ENCODE results near the gene LTK.

The LTK gene

DNA sequence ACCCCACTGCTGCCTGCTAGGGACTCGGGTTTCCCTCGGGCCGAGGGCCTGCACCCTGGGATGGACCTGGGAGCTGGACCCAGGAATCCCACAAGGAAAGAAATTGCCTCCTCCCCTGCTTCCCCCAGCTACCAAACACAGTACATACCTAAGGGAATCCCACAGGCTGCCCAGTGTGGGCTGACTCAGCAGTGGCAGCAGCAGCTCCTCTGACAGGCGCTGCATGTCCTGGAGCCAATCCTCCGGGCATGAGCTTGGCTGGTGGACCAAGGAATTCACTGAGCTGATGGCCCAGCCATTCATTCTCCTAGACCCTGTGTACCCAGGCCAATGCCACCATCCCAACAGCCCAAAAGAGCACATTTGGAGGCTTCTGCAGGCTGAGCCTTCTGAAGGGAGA, 9.5 kb upstream of the LTK start:
- DNase-seq: no peak

DNA sequence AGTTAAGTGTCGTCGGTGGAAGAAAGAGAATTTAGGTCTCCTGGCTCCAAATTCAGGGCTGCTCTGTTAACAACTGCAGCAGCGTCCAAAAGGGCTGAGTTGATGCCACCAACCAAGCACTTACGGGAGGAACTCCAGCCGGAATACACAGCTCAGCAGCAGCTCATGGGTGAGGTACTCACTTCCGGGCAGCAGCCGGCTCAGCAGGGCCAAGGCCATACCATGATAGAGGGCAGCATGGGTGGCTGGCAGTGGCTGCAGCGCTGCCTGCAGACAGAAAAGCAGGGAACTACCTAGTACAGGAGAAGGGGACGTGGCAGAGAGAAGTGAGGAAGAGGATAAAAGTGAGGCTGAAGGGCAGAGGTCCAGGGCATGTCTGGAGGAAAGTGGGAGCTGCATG, 8.0 kb upstream of the LTK start:
- no peak for DNase-seq

DNA sequence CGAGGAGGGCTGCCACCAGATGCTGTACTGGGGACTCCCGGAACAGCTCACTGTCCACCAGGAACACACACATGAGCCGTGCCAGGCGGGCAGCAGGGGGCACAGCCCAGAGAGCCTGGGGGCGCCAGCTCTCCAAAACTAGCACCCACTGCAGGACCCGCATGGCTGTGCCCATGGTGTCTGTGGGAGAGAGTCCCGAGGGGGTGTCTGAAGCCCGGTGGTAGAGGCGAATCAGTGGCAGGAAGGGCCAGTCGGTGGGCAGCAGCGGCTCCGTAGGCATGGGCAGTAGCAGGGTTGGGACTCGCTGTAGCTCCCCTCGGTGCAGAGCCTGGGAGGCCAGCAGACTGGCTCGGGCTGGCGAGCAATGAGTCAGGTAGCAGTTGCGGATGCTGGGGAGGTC, 7.0 kb upstream of the LTK start:
- no peak for DNase-seq

DNA sequence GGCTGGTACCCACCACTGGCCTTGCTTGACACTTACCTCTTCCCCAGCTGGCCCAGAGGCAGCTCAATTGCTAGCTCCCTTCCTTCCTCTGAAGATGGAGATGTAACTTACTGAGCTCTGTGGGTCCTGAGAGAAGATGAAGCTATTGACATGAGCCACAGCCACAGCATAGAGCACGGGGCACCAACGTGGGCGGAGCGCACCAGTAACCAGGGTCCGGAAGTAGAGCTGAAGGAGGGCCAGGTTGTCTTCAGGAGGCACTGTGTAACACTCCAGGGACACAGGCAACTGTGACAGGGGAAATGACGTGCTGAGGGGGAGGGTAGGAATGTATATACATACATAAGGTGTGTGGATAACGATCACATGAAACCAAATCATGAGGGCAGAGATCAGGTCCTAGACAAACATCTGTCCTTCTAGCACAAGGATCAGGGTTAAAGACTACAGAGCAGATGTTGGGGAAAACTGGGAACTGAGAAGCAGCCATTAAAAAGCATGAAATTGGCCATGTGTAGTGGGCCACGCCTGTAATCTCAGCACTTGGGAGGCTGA, 4.3 kb upstream of the LTK start:
- DNase-seq: no peak

DNA sequence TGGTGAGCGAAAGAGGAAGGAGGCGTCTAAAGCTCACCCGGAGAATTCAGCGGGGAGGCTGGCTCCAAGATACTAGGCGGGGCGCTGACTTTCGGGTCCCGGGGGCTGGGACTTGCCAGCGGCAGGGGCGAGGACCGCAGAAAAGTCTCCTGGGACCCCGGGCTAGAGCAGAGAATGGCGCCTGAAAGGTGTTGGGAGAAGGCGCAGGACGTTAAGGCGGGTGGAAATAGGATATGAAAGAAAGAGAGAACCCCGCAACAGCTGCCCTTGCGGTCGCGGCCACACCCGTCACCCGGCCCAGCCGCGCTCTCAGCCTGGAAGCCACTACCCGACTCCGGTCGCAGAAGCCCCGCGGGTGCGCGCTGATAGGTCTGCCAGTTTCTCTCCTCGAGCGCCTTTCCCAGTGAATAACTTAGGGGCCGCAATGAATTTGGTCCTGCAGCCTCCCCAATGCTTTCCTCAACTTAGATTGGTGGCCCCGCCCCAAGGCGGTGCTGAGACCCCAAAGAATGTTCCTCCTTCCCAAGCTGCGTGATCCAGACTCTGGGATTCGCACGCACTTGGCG, 604 bp downstream of the LTK start:
- DNase-seq: no peak

DNA sequence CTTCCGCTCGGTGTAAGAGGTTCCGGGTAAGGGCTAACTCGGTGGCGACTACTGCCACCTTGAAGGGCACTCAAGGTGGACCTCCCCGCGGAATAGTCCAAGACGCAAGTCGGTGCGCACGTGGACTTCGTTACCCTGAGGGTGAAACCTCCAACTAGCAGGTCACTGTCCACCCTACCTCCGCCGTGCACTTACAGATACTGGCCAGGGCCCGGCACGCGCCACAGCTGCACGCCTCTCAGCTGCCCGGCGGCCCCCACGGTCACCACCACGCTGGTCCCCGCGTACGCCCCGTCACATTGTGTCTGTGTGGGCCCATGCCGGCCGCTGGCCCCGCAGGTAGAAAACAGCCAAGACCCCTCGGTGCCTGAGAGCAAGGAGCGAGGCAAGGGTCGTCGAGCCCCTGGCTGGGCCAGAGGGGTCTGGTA, 1.1 kb downstream of the LTK start:
- no peak for DNase-seq

DNA sequence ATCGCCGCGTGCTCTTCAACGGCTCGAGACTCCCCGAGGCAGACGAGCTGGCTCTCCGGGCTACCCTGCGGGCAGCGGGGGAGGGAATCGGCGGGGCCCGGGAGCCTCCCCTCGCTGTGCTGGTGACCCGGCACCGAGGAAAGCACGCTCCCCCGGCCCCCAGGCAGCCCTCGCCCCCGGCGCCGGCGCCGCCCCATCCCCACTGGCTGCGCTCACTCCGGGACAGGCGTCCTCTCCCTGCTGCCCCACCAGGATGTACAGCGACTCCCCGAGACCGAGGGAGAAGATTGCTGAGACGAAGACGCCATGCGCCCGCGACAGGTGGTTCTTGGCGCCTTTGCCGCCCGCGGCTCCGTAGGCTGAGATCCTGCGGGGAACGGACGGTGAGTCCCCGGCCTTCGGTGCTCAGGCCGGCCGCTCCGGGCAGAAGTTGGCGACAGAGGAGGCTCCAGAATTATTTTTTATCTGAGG, 1.7 kb downstream of the LTK start:
- DNase-seq: no peak

DNA sequence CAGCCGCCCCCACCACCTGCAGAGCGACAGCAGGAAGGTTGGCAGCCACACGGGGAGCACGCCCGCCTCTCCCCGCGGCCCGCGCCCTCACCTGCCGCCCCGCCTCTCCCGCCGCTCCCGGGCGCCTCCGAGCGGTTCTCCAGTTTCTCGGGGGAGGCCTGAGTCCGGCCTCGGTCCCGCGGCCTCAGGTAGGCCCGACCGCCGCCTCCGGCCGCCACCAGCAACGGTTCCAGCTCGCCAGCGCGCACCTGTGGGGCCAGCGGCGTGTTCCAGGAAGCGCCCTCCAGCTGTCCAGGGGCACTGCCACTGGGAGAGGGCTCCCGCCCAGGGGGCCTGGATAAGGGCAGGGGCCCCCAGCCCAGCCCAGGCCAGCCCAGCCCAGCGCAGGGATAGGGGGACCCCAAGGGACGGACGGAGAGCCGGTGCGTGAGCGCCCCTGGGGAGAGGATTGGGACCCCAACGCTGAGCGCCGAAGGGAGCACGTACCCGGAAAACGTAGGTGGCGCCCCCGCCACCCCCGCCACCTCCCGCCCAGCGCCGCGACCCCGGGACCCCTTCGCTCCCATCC, 2.2 kb downstream of the LTK start:
- DNase-seq: no peak

DNA sequence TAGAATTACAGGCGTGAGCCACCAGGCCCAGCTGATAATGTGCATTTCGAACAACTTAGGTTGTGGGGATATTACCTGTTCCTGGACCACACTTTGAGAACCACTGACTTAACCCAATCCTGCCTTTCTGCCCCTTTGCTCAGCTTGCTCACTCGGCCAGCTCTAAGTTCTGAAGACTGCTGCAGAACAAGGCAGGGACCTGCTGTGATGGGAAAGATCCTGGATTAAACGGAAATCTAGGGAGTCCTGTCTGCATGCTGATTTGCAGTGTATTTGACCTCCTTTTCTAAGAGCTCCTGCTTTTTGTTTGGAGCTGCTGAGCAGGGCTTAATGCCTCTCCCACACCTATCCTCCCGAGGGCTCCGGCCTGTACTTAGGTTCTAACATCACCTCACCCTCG, 2.9 kb downstream of the LTK start:
- DNase-seq: no peak

DNA sequence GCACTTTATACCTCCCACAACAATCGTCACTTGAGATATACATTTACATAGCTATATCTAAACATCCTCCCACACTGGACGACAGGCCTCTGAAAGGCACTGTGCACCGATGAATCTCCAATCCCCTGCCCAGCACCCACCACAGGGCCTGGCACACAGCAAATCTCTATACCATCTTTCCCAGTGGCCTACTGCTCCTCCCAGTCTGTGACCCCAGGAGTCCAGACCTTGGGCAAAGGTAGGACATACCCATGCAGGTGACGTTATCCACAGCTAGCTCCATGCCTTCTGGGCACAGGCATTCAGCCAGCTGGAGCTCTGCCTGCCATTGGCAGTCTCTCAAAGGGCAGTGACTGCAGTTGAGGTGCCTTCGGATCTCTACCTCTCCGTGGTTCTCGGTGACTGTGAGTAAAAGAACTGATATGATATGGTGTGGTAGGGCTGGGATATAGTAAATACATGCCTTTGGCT, 5.8 kb downstream of the LTK start:
- DNase-seq: no peak

DNA sequence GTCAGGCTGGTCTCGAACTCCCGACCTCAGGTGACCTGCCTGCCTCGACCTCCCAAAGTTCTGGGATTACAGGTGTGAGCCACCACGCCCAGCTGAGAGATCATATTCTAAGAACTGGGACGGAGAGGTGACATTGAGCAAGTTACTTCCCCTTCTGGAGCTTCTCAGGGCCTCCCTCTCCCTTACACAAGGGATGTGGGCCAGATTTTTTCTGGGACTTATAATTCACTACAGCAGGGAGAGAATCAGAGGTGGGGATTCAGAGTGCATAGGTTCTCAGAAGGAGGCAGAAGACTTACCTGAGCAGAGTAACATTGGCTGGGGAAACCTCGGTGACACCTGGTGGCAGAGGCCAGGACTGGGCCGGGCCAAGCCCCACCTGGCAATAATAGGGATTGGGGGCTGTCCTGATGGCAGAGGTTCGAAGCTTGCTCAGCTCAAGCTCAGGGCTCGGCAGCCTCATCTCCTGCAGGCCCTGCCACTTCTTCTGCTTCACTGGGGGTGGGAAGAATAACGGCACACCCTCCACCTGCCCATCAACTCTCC, 6.8 kb downstream of the LTK start:
- no peak for DNase-seq

DNA sequence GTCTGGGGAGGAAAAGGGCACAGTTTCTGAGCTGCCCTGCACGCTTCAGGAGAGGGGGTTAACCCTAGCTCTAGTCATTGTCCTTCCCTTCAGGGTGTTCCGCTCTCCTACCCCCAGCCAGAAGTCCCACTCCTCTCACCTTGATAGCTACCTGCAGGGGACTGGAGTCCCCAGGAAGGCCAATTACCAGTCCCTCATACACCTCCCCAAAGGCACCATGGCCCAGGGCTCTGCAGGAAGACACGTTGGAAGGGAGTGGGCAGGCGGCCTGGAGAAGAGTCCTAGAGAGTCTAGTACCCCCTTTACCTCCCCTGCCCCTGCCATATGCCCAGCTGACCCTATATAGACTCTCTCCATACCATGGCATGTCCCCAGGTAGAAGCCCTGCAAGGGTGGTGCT, 7.9 kb downstream of the LTK start:
- no peak for DNase-seq

DNA sequence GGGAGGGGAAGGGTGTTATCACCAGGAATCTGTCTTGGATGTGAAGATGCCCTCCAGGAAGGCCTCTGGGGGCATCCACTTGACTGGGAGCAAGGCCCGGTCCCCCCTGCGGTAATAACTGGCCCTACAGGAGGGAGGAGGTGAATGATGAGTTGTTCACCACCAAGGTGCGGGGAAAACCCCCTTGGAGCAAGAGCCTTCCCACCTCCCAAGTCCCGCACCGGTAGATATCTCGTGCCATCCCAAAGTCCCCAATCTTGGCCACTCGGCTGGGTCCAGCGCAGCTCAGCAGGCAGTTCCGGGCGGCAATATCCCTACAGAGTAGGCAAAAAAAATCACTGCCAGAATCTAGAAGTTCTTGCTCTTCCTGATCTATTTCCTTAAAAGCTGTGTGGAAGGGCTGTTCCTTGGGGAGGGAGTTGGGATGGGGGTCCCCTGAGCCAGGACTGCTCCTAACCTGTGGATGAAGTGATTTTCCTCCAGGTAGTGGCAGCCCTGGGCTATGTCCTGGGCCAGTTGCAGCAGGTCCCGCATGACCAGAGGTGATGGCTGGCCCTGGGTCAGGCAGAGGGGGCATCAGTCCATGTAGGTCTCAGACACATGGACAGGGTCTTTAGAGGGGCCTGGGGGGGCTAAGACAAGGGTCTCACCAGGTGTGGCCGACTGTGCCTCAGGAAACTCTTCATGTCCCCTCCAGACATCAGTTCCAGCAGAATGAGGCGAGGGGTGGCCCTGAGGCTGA, 8.7 kb downstream of the LTK start:
- no peak for DNase-seq

DNA sequence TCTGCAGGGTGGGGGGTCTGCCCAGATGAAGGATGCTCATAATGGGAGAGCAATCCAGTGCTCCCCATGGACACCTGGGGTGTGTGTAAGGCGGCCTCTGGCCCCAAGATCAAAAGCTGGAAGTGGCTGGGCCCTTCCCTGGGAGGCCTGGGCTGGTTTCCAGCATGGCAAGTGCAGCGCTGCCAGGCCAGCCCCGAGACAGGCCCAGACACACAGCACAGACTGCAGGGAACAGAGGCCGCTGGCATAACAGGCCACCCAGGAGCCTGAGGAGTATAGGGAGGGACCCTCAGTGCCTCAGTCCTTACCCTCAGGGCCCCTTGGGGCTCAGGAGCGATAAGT, 10.0 kb downstream of the LTK start:
- DNase-seq: no peak

DNA sequence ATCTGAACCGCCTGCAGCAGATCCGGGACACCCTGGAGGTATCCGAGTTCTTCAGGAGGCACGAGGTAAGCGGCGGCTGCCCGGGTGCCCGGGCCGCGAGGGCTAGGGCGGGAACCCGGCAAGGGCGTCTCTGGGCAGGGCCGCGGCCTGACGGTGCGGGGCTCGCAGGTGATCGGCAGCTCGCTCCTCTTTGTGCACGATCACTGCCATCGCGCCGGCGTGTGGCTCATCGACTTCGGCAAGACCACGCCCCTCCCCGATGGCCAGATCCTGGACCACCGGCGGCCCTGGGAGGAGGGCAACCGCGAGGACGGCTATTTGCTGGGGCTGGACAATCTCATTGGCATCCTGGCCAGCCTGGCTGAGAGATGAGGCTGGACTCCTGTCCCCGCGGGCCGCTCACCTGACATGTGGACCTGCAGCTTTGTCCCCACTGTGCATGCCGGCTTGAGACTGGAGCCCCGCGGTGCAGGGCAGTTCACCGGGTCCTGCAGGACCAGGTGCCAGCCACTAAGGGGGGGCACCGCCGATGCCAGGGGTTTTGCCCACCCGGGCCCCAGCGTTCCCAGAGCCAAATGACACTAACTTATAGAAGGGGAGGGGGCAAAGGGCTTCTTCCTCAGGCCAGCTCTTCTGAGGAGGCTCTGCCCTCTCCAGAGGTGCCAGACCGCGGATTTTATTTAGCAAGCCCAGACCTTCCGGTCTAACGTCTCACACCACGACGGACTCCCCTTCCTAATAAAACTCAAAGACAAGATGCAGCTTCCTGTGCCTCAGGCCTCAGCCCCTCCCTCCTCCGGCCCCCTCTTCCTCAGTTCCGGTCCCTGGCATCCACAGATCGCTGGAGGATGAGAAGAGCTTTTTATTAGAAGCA, 10.6 kb downstream of the LTK start:
- no peak for DNase-seq

DNA sequence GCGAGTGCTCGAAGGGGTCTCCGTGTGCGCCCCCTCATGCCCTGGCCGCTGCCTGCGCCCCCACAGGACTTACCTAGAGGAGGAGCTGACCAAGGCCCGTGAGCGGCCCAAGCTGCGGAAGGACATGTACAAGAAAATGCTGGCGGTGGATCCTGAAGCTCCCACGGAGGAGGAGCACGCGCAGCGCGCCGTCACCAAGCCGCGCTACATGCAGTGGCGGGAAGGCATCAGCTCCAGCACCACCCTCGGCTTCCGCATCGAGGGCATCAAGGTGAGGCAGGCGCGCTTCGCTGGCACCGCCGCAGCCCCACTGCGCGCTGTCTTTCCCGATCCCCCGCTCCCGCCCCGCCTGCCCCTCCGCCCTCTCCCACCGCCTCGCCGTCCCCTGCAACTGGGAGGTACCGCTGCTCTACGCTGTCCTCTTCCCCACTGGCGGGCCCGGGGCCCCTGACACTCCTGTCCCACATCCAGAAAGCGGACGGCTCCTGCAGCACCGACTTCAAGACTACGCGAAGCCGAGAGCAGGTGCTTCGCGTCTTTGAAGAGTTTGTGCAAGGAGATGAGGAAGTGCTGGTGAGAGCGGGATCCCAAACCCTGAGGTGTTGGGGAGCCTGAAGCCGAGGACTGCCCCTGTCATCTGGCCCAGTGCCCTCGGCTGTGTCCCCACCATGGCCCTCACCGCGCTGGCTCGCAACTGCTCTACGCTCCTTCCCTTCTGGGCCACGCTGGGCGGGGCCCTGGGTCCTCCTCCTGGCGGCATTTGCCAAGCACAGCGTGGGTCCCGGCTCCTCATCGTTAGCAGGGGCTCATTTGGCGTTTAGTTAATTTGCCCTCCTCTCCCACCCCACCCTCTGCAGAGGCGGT, 11.5 kb downstream of the LTK start:
- DNase-seq: no peak

DNA sequence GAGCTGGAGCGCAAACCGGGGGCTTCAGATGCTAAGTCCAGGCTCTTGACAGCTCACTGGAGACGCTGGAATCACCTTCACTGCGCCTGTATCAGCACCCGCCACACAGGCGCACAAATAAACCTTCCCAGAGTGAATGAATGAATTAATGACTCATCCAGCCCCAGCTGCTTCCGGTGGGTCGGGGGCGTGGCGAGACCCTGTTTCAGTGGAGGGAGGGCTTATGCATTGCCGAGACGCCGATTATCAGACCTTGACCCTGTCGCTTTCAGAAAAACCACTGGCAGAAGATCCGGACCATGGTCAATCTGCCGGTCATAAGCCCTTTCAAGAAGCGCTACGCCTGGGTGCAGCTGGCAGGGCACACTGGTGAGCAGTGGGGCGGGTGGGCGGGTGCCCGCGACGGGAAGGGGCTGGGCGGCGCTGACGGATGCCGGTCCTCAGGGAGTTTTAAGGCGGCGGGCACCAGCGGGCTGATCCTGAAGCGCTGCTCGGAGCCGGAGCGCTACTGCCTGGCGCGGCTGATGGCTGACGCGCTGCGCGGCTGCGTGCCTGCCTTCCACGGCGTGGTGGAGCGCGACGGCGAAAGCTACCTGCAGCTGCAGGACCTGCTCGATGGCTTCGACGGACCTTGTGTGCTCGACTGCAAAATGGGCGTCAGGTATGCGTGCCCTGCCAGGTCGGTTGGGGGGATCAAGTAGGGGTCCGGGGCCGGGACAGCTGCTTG, 12.3 kb downstream of the LTK start:
- DNase-seq: no peak

DNA sequence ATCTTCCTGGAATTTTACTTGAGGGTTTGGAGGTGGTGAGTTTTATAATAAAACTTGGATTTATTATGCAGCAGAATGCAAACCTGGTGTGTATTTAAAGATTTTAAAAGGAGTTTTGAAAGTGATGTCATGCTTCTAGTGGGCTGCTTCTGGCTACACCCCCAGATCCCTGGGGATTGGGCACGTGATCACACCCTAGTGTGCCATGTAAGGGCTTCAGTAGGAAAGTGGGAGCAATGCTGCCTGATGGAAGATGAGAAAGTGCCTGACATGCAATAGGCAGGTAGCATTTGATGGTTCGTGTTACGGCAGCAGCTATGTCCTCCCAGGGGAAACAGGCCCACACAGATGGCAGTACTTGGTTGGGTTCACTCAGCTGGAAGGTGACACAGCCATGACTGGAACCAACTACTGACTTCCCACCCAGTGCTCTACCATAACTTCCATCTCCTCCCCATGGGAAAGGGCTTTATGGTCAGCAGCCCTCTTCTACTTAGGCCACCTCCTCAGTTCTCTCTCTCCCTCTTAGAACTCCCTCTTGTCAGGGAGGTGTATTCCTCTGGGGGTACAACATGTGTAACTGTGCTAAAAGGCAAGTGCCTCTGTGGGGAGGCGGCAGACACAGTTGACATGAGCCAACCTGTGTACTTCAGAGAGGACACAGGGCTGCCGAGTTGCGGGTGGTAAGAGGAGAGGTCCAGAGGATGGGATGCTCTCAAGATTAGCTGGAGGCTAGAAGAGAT, 14.3 kb downstream of the LTK start:
- DNase-seq: no peak

DNA sequence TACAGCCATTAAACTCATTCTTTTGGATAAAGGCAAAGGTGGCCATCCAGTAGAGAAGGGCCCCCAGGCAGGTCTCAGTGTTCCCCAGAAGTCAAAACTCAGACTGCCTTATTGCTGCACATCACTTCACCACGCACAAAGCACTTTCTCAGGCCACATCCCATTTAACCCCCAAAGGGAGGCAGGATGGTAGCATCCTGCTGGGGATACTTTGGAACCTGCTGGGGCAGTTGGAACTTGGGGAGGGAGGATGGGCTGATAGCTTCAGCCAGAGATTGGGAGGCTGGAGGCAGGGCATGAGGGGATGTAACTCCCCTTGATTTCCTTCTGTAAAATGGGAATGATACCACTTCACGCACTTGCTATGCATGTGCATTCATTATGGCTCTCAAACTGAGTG, 15.0 kb downstream of the LTK start:
- no peak for DNase-seq

Measured in activated effector memory CD4-positive, alpha-beta T cell treated with Interleukin-2 at 50 U/mL for 16 hours (primary cell).